A549 (cell line): ENCODE measurements around the gene R3HDM2. TPM values are rescaled to one million over a fixed set of nuclear protein-coding genes. Genes with fewer than 3 reads are reported as not detected.

ENCODE experiments used
- ATAC-seq, 2 experiments: fragments of 200-7000 bp in 1 of 2; fragments of >200 bp in 1 of 2; cut with Nextera tagmentation in 1 of 2; cut with Tn5 transposase in 1 of 2; 3 replicates each; pipeline versions ENCODE4 v1.8.0 to v1.9.1; 2018 to 2020; ENCODE audit warnings: mild to moderate bottlenecking in 1 of 2, moderate library complexity in 1 of 2
- CTCF ChIA-PET: fragments of 300-600 bp; sonication (Branson Sonifier 250); formaldehyde crosslinking; extraction: SDS; loops from one replicate; lab custom pipeline; 2021; ENCODE audit warnings: antibody characterized with exemption, inconsistent platforms; lab: Yijun Ruan, JAX
- POLR2A ChIA-PET: fragments of 350-600 bp; formaldehyde crosslinking; extraction: SDS; loops from one replicate; lab custom pipeline; 2021; ENCODE audit warnings: antibody characterized with exemption, inconsistent platforms; lab: Yijun Ruan, JAX
- DNase-seq, 2 experiments: peaks; one replicate each; pipeline versions ENCODE4 v3.0.0 to v3.0.0-alpha.2; 2011 to 2016; ENCODE audit warnings: low read depth in 1 of 2, low spot score in 1 of 2
- FAIRE-seq: peaks from 2 replicates; lab custom pipeline; 2011; peaks lifted over from hg19 to GRCh38; lab: Jason Lieb, UNC
- H3K27ac ChIP-seq, 2 experiments: fragments of >200 bp; sonication (Bioruptor Twin); formaldehyde crosslinking; 3 replicates each; pipeline ENCODE4 v1.5.1; 2016 to 2017
- H3K4me1 ChIP-seq: fragments of >200 bp; sonication (Bioruptor Twin); formaldehyde crosslinking; 3 replicates; pipeline ENCODE4 v1.6.1; 2016
- H3K4me2 ChIP-seq: fragments of >200 bp; sonication (Bioruptor Twin); formaldehyde crosslinking; 3 replicates; pipeline ENCODE4 v1.6.1; 2016
- H3K4me3 ChIP-seq: fragments of >200 bp; sonication (Bioruptor Twin); formaldehyde crosslinking; 3 replicates; pipeline ENCODE4 v1.5.1; 2016
- H3K9me3 ChIP-seq: fragments of >200 bp; sonication (Bioruptor Twin); formaldehyde crosslinking; 3 replicates; pipeline ENCODE4 v1.6.1; 2016
- CEBPB ChIP-seq, 2 experiments: fragments of >200 bp in 1 of 2; sonication (Bioruptor Twin) in 1 of 2; formaldehyde crosslinking in 1 of 2; IDR thresholded peaks; 2 replicates each; pipeline ENCODE4 v1.6.1; 2012 to 2016
- CHD4 ChIP-seq: fragments of 200-600 bp; sonication (generic); IDR thresholded peaks from 2 replicates; pipeline ENCODE4 v1.6.1; 2016; ENCODE audit warnings: antibody characterized with exemption, mild to moderate bottlenecking, borderline replicate concordance
- EHF ChIP-seq: fragments of 250-450 bp; sonication (Bioruptor Pico); IDR thresholded peaks from 2 replicates; pipeline ENCODE4 v1.5.0; 2020; ENCODE audit warnings: mild to moderate bottlenecking
- EP300 ChIP-seq, 2 experiments: fragments of >200 bp; sonication (Bioruptor Twin); formaldehyde crosslinking; IDR thresholded peaks; 2 replicates in 1 of 2; 3 replicates in 1 of 2; pipeline ENCODE4 v1.6.1; 2016 to 2017
- ESRRA ChIP-seq: fragments of 150-350 bp; IDR thresholded peaks from 2 replicates; pipeline ENCODE4 v1.6.1; 2014; ENCODE audit warnings: mild to moderate bottlenecking, low read length, borderline replicate concordance
- FOSB ChIP-seq: fragments of 250-450 bp; sonication (Bioruptor Pico); IDR thresholded peaks from 2 replicates; pipeline ENCODE4 v1.5.0; 2020; ENCODE audit warnings: mild to moderate bottlenecking, moderate library complexity
- FOSL2 ChIP-seq, 2 experiments: fragments of 450-650 bp in 1 of 2; fragments of >200 bp in 1 of 2; sonication (Bioruptor Twin) in 1 of 2; formaldehyde crosslinking; IDR thresholded peaks; 2 replicates each; pipeline versions ENCODE4 v1.5.0 to v1.6.1; 2016 to 2020; ENCODE audit warnings: mild to moderate bottlenecking in 1 of 2, moderate library complexity in 1 of 2
- FOXS1 ChIP-seq: fragments of 250-450 bp; sonication (Bioruptor Pico); IDR thresholded peaks from 2 replicates; pipeline ENCODE4 v1.5.0; 2020; ENCODE audit warnings: mild to moderate bottlenecking, moderate library complexity
- HEYL ChIP-seq: fragments of 250-450 bp; sonication (Bioruptor Pico); IDR thresholded peaks from 2 replicates; pipeline ENCODE4 v1.8.0; 2021; ENCODE audit warnings: mild to moderate bottlenecking, moderate library complexity
- MAFK ChIP-seq: fragments of 450-650 bp; IDR thresholded peaks from 2 replicates; pipeline ENCODE4 v1.6.1; 2014; ENCODE audit not compliant: partially characterized antibody
- MAZ ChIP-seq: fragments of 150-350 bp; IDR thresholded peaks from 2 replicates; pipeline ENCODE4 v1.6.1; 2014; ENCODE audit warnings: antibody characterized with exemption, low read depth, low read length, borderline replicate concordance
- NFE2L2 ChIP-seq: fragments of 150-350 bp; conservative IDR thresholded peaks from 2 replicates; pipeline ENCODE4 v1.6.1; 2014; ENCODE audit warnings: low read length
- POLR2A ChIP-seq: IDR thresholded peaks from 2 replicates; pipeline ENCODE4 v1.6.1; 2012; ENCODE audit warnings: mild to moderate bottlenecking, low read length
- RAD21 ChIP-seq, 2 experiments: fragments of >200 bp in 1 of 2; sonication (Bioruptor Twin) in 1 of 2; formaldehyde crosslinking in 1 of 2; IDR thresholded peaks in 1 of 2; conservative IDR thresholded peaks in 1 of 2; 2 replicates in 1 of 2; 3 replicates in 1 of 2; pipeline ENCODE4 v1.6.1; 2012 to 2018; ENCODE audit warnings: inconsistent platforms in 1 of 2
- RCOR1 ChIP-seq: fragments of 150-350 bp; IDR thresholded peaks from 2 replicates; pipeline ENCODE4 v1.6.1; 2014; ENCODE audit warnings: antibody characterized with exemption, low read length, low read depth
- RFX5 ChIP-seq: fragments of 450-650 bp; IDR thresholded peaks from 2 replicates; pipeline ENCODE4 v1.7.1; 2014; ENCODE audit warnings: antibody characterized with exemption, mild to moderate bottlenecking, moderate library complexity
- SREBF2 ChIP-seq: fragments of 450-650 bp; IDR thresholded peaks from 2 replicates; pipeline ENCODE4 v1.6.1; 2014; ENCODE audit warnings: mild to moderate bottlenecking, moderate library complexity
- TP53 ChIP-seq: fragments of 250-450 bp; sonication (Bioruptor Pico); IDR thresholded peaks from 2 replicates; pipeline ENCODE4 v1.5.0; 2021; ENCODE audit warnings: mild to moderate bottlenecking, moderate library complexity
- ZNF302 ChIP-seq: fragments of 250-450 bp; sonication (Bioruptor Pico); IDR thresholded peaks from 2 replicates; pipeline ENCODE4 v1.9.0; 2021; ENCODE audit warnings: inconsistent platforms, mild to moderate bottlenecking, moderate library complexity
- ZSCAN20 ChIP-seq: fragments of 250-450 bp; sonication (Bioruptor Pico); IDR thresholded peaks from 2 replicates; pipeline ENCODE4 v1.8.0; 2022; ENCODE audit warnings: mild to moderate bottlenecking, moderate library complexity
- WGBS: methylation state at CpG from one replicate; pipeline ENCODE4 v1.1.6; 2017; ENCODE audit errors: missing lambda C conversion rate; 5-methylcytosine and 5-hydroxymethylcytosine counted together
- polyA minus RNA-seq: library from RNA; depleted of rRNA, polyadenylated mRNA; stranded (reverse); fragments of >200 nt; gene quantifications from 2 replicates; pipeline ENCODE4 v1.2.3, GENCODE V29; 2011; rRNA and poly(A)+ RNA removed
- polyA plus RNA-seq, 4 experiments: library from polyadenylated mRNA; depleted of rRNA in 3 of 4; stranded (reverse); fragments of >200 nt; fragmentation: RNase III in 1 of 4; extraction: RNeasy Plus Mini Kit Qiagen cat#74134 plus additional on column Dnase treatment in 1 of 4; gene quantifications; 2 replicates in 3 of 4; 3 replicates in 1 of 4; pipeline ENCODE4 v1.2.3, GENCODE V29; 2011 to 2017
- TF ChIP-seq, protein P1 (sequence below): IDR thresholded peaks from 2 replicates; pipeline ENCODE4 v1.6.1; 2012
- TF ChIP-seq, protein P2 (sequence below): fragments of 200-600 bp; sonication (generic); IDR thresholded peaks from 2 replicates; pipeline ENCODE4 v1.6.1; 2016; ENCODE audit warnings: antibody characterized with exemption, mild to moderate bottlenecking, moderate library complexity
- TF ChIP-seq, protein P3 (sequence below): fragments of >200 bp; sonication (Bioruptor Twin); formaldehyde crosslinking; IDR thresholded peaks from 3 replicates; pipeline ENCODE4 v1.6.1; 2016
- TF ChIP-seq, protein P4 (sequence below): fragments of 250-450 bp; sonication (Bioruptor Pico); IDR thresholded peaks from 2 replicates; pipeline ENCODE4 v1.5.0; 2020; ENCODE audit warnings: low read depth, mild to moderate bottlenecking, moderate library complexity
- TF ChIP-seq, protein P5 (sequence below): fragments of 150-350 bp; IDR thresholded peaks from 2 replicates; pipeline ENCODE4 v1.6.1; 2014; ENCODE audit warnings: low read depth, mild to moderate bottlenecking, low read length
- TF ChIP-seq, protein P6 (sequence below): fragments of 450-650 bp; IDR thresholded peaks from 2 replicates; pipeline ENCODE4 v1.6.1; 2014; ENCODE audit warnings: antibody characterized with exemption
- TF ChIP-seq, protein P7 (sequence below): fragments of 250-450 bp; sonication (Bioruptor Pico); IDR thresholded peaks from 2 replicates; pipeline ENCODE4 v1.5.0; 2021; ENCODE audit warnings: mild to moderate bottlenecking, moderate library complexity, borderline replicate concordance

R3HDM2 gene
- polyA plus RNA-seq (2011; rRNA removed) (28.8 and 30.6 TPM in 2 replicates), polyA plus RNA-seq (2017; fragmentation: RNase III; extraction: RNeasy Plus Mini Kit Qiagen cat#74134 plus additional on column Dnase treatment) (14.0 to 14.7 TPM (median 14.4 TPM) in 3 replicates), polyA minus RNA-seq (32.8 and 38.9 TPM in 2 replicates)
- polyA plus RNA-seq (2012; cell fraction: cytosol; rRNA removed): 24.1 and 33.5 TPM in 2 replicates
- 44.2 and 64.6 TPM in 2 replicates for polyA plus RNA-seq (2012; cell fraction: nucleus; rRNA removed)

DNA sequence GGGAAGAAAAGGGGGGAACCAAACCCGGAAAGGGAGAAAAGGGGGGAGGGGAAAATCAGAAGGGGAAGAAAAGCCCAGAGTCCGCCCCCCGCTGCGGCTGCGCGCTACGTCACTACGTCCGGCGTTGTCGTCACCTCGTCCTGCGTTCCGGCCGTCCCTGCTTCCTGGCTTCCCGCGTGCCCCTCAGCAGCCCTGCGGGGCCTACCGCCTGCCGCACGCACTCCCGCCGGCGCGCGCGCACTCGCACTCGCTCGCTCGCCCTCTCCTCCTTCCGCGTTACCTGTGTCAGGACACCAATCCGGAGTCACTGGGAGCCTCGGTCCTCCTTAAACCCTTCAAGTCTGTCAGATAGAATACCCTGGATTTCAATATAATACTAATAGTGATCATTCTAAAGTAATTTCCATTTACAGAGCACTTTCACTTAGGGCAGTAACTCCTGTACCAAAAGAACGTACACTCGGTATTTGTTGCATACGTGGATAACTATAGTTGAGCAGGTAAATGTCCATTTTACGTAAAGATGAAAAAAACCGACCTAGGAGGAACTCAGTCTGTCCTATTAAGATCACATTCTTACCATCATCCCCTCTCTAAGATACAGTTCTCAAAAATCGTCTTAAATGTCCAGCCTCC lies at the start of gene R3HDM2:
Gene R3HDM2 (minus strand): TSS at position 113 of the 636 bp plus-strand sequence. CDS start 120,615 bp downstream, outside the sequence.
- FAIRE-seq (no peak), DNase-seq (peak; percentile 97 to 98), ATAC-seq (peak; percentile 96 to 97)
- ChIA-PET POLR2A (interaction anchor here (0.6 kb wide), 1 partner anchor 11 kb away, joined by 4 read pairs; no protein-coding TSS in a partner anchor), CTCF (interaction anchor here (0.9 kb wide), 1 partner anchor 153 kb away, joined by 3 read pairs; no protein-coding TSS in a partner anchor)
- Histone ChIP-seq H3K4me2 (peak within 1 kb of the TSS; percentile 91), H3K9me3 (no peaks in the 10 kb centered on the region), H3K27ac (peak within 1 kb of the TSS; percentile 96 to 98), H3K4me1 (peaks cover 24% of the 10 kb centered on the region; the same call in 2 of the 3 replicates), H3K4me3 (peak within 1 kb of the TSS; percentile 53)
- 5% methylated on average over 40 of the region's 41 CpGs for WGBS
- TF ChIP-seq TP53 (CRISPR knock-in tag): no peak
- TF ChIP-seq CHD4: no peak
- peak; percentile 94 for TF ChIP-seq POLR2A
- TF ChIP-seq SREBF2: no peak
- no peak; a peak in 1 of 5 replicates for TF ChIP-seq RAD21 (conservative IDR thresholded peaks at IDR 0.05 in 1 of 2, IDR thresholded peaks at IDR 0.05 in 1 of 2)
- no peak; the same call in 1 of the 2 replicates for TF ChIP-seq FOSB
- TF ChIP-seq, protein P1, sequence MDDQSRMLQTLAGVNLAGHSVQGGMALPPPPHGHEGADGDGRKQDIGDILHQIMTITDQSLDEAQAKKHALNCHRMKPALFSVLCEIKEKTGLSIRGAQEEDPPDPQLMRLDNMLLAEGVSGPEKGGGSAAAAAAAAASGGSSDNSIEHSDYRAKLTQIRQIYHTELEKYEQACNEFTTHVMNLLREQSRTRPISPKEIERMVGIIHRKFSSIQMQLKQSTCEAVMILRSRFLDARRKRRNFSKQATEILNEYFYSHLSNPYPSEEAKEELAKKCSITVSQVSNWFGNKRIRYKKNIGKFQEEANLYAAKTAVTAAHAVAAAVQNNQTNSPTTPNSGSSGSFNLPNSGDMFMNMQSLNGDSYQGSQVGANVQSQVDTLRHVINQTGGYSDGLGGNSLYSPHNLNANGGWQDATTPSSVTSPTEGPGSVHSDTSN: no peak
- TF ChIP-seq, protein P2, sequence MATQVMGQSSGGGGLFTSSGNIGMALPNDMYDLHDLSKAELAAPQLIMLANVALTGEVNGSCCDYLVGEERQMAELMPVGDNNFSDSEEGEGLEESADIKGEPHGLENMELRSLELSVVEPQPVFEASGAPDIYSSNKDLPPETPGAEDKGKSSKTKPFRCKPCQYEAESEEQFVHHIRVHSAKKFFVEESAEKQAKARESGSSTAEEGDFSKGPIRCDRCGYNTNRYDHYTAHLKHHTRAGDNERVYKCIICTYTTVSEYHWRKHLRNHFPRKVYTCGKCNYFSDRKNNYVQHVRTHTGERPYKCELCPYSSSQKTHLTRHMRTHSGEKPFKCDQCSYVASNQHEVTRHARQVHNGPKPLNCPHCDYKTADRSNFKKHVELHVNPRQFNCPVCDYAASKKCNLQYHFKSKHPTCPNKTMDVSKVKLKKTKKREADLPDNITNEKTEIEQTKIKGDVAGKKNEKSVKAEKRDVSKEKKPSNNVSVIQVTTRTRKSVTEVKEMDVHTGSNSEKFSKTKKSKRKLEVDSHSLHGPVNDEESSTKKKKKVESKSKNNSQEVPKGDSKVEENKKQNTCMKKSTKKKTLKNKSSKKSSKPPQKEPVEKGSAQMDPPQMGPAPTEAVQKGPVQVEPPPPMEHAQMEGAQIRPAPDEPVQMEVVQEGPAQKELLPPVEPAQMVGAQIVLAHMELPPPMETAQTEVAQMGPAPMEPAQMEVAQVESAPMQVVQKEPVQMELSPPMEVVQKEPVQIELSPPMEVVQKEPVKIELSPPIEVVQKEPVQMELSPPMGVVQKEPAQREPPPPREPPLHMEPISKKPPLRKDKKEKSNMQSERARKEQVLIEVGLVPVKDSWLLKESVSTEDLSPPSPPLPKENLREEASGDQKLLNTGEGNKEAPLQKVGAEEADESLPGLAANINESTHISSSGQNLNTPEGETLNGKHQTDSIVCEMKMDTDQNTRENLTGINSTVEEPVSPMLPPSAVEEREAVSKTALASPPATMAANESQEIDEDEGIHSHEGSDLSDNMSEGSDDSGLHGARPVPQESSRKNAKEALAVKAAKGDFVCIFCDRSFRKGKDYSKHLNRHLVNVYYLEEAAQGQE: no peak
- TF ChIP-seq, protein P3, sequence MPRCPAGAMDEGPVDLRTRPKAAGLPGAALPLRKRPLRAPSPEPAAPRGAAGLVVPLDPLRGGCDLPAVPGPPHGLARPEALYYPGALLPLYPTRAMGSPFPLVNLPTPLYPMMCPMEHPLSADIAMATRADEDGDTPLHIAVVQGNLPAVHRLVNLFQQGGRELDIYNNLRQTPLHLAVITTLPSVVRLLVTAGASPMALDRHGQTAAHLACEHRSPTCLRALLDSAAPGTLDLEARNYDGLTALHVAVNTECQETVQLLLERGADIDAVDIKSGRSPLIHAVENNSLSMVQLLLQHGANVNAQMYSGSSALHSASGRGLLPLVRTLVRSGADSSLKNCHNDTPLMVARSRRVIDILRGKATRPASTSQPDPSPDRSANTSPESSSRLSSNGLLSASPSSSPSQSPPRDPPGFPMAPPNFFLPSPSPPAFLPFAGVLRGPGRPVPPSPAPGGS: peak; percentile 72; the same call in 1 of the 3 replicates
- TF ChIP-seq CEBPB (IDR thresholded peaks at IDR 0.05): no peak
- TF ChIP-seq, protein P4, sequence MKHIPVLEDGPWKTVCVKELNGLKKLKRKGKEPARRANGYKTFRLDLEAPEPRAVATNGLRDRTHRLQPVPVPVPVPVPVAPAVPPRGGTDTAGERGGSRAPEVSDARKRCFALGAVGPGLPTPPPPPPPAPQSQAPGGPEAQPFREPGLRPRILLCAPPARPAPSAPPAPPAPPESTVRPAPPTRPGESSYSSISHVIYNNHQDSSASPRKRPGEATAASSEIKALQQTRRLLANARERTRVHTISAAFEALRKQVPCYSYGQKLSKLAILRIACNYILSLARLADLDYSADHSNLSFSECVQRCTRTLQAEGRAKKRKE (CRISPR knock-in tag): peak; percentile 59; the same call in 1 of the 2 replicates
- TF ChIP-seq, protein P5, sequence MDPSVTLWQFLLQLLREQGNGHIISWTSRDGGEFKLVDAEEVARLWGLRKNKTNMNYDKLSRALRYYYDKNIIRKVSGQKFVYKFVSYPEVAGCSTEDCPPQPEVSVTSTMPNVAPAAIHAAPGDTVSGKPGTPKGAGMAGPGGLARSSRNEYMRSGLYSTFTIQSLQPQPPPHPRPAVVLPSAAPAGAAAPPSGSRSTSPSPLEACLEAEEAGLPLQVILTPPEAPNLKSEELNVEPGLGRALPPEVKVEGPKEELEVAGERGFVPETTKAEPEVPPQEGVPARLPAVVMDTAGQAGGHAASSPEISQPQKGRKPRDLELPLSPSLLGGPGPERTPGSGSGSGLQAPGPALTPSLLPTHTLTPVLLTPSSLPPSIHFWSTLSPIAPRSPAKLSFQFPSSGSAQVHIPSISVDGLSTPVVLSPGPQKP: no peak
- no peak for TF ChIP-seq NFE2L2
- TF ChIP-seq FOXS1 (CRISPR knock-in tag): no peak
- no peak for TF ChIP-seq ZNF302 (CRISPR knock-in tag)
- TF ChIP-seq FOSL2 (IDR thresholded peaks at IDR 0.05): no peak
- no peak for TF ChIP-seq FOSL2 (CRISPR knock-in tag; IDR thresholded peaks at IDR 0.05)
- TF ChIP-seq EHF: 0 out of 2 replicates have a peak, but pooled peaks have one; percentile 52
- TF ChIP-seq MAZ: no peak
- TF ChIP-seq, protein P6, sequence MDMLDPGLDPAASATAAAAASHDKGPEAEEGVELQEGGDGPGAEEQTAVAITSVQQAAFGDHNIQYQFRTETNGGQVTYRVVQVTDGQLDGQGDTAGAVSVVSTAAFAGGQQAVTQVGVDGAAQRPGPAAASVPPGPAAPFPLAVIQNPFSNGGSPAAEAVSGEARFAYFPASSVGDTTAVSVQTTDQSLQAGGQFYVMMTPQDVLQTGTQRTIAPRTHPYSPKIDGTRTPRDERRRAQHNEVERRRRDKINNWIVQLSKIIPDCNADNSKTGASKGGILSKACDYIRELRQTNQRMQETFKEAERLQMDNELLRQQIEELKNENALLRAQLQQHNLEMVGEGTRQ: 0 out of 2 replicates have a peak, but pooled peaks have one; percentile 36
- TF ChIP-seq RFX5: peak; percentile 22; the same call in 1 of the 2 replicates
- no peak for TF ChIP-seq HEYL (CRISPR knock-in tag)
- TF ChIP-seq EP300 (IDR thresholded peaks at IDR 0.05): peak in 1 of 2 experiments; percentile 30; a peak in 1 of 5 replicates
- TF ChIP-seq RCOR1: no peak
- TF ChIP-seq ZSCAN20 (CRISPR knock-in tag): peak; percentile 55; the same call in 1 of the 2 replicates
- no peak for TF ChIP-seq ESRRA
- TF ChIP-seq MAFK: no peak
- TF ChIP-seq, protein P7, sequence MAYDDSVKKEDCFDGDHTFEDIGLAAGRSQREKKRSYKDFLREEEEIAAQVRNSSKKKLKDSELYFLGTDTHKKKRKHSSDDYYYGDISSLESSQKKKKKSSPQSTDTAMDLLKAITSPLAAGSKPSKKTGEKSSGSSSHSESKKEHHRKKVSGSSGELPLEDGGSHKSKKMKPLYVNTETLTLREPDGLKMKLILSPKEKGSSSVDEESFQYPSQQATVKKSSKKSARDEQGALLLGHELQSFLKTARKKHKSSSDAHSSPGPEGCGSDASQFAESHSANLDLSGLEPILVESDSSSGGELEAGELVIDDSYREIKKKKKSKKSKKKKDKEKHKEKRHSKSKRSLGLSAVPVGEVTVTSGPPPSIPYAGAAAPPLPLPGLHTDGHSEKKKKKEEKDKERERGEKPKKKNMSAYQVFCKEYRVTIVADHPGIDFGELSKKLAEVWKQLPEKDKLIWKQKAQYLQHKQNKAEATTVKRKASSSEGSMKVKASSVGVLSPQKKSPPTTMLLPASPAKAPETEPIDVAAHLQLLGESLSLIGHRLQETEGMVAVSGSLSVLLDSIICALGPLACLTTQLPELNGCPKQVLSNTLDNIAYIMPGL: no peak
